Hematopoietic multipotent progenitor cell treated with erythropoietin and hydrocortisone succinate and interleukin-3 and kit ligand, for 15 days (in vitro differentiated cells): ENCODE data around the gene DGCR2.
A peak's percentile ranks its signal among the peaks of the same experiment; 100 is the strongest.

Experiments
- DNase-seq: peaks from one replicate; pipeline ENCODE4 v3.0.0-alpha.2; 2015; ENCODE audit warnings: low spot score

The DGCR2 gene

GRCh38 chr22:19146215-19146968 is 24.2 kb upstream of the DGCR2 start:
- DNase-seq, result no peak

- peak; percentile 20 for DNase-seq
These were observed 21.8 kb upstream of the DGCR2 start for GRCh38 chr22:19143967-19144400.

GRCh38 chr22:19143212-19143611 is 21.0 kb upstream of the DGCR2 start:
- DNase-seq, result no peak

GRCh38 chr22:19142394-19142793 is 20.2 kb upstream of the DGCR2 start:
- DNase-seq, result no peak

- DNase-seq, result no peak
These were observed 17.8 kb upstream of the DGCR2 start for GRCh38 chr22:19139974-19140373.

GRCh38 chr22:19139001-19139356 is 16.8 kb upstream of the DGCR2 start:
- no peak for DNase-seq

- no peak for DNase-seq
These were observed 16.2 kb upstream of the DGCR2 start for GRCh38 chr22:19138217-19139000.

- DNase-seq, result no peak
These were observed 15.4 kb upstream of the DGCR2 start for GRCh38 chr22:19137384-19138216.

- DNase-seq, result no peak
These were observed 14.7 kb upstream of the DGCR2 start for GRCh38 chr22:19136915-19137314.

GRCh38 chr22:19134874-19135273 is 12.7 kb upstream of the DGCR2 start:
- no peak for DNase-seq

GRCh38 chr22:19134176-19134831 is 12.1 kb upstream of the DGCR2 start:
- DNase-seq, result no peak

- no peak for DNase-seq
These were observed 11.3 kb upstream of the DGCR2 start for GRCh38 chr22:19133561-19133960.

GRCh38 chr22:19132693-19133400 is 10.6 kb upstream of the DGCR2 start:
- no peak for DNase-seq

- no peak for DNase-seq
These were observed 9.9 kb upstream of the DGCR2 start for GRCh38 chr22:19132153-19132552.

GRCh38 chr22:19131685-19132015 is 9.4 kb upstream of the DGCR2 start:
- DNase-seq, result no peak

GRCh38 chr22:19130959-19131684 is 8.9 kb upstream of the DGCR2 start, which contains the start of gene TSSK2:
Gene TSSK2, plus strand, starts transcription at chr22:19131308. Its CDS starts 92 bp downstream, at chr22:19131400.
- DNase-seq, result no peak

- no peak for DNase-seq
These were observed 7.7 kb upstream of the DGCR2 start for GRCh38 chr22:19129871-19130270.

GRCh38 chr22:19128946-19129727 is 6.9 kb upstream of the DGCR2 start:
- DNase-seq, result no peak

- DNase-seq, result no peak
These were observed 5.8 kb upstream of the DGCR2 start for GRCh38 chr22:19128009-19128401.
